K562 (cell line): ENCODE results near the gene TTC4. TPM values are rescaled to one million over a fixed set of nuclear protein-coding genes. Genes with fewer than 3 reads are reported as not detected.

Experiments used
- ATAC-seq: fragments of 200-7000 bp; cut with Tn5 transposase; 3 replicates; pipeline ENCODE4 v1.9.1; 2020; ENCODE audit warnings: moderate library complexity
- BruUV-seq: library from RNA; stranded (reverse); fragments of 400-500 nt; replicated peaks from 2 replicates; lab custom pipeline; 2021; lab: Mats Ljungman, UMichigan
- CTCF ChIA-PET: fragments of 300-600 bp; formaldehyde crosslinking; extraction: SDS; loops from one replicate; lab custom pipeline; 2021; ENCODE audit warnings: low intra/inter-chr PET ratio; lab: Yijun Ruan, JAX
- POLR2A ChIA-PET: fragments of 300-600, 350-650 bp; sonication (Branson Sonifier 250); formaldehyde crosslinking; extraction: SDS; loops from one replicate; lab custom pipeline; 2021; ENCODE audit warnings: antibody characterized with exemption, inconsistent platforms; lab: Yijun Ruan, JAX
- DNase-seq, 4 experiments: peaks; one replicate each; pipeline versions ENCODE4 v3.0.0 to v3.0.0-alpha.2; 2011 to 2018; ENCODE audit warnings: low spot score in 3 of 4, mixed read lengths in 3 of 4; ENCODE audit errors: extremely low read depth in 1 of 4
- FAIRE-seq: peaks from 2 replicates; lab custom pipeline; 2011; peaks lifted over from hg19 to GRCh38; lab: Jason Lieb, UNC
- H2AFZ ChIP-seq: 2 replicates; pipeline ENCODE4 v1.6.0; 2011; ENCODE audit warnings: low read depth, low read length, control low read depth, inconsistent platforms
- H3K27ac ChIP-seq: fragments of 200-600 bp; 3 replicates; pipeline ENCODE4 v1.8.0; 2011; ENCODE audit warnings: low read depth, mild to moderate bottlenecking, control low read depth, inconsistent platforms, low read length, moderate library complexity, mixed read lengths; ENCODE audit errors: extremely low read depth
- H3K27me3 ChIP-seq, 2 experiments: fragments of 300-600 bp in 1 of 2; 2 replicates in 1 of 2; 3 replicates in 1 of 2; pipeline versions ENCODE4 v1.6.0 to v1.8.0; 2011; ENCODE audit warnings: inconsistent platforms in 2 of 2, low read length in 2 of 2, mild to moderate bottlenecking in 1 of 2, mixed read lengths in 1 of 2, moderate library complexity in 1 of 2; ENCODE audit not compliant: control insufficient read depth in 2 of 2, insufficient read depth in 2 of 2
- H3K36me3 ChIP-seq: fragments of 300-600 bp; 3 replicates; pipeline ENCODE4 v1.8.0; 2011; ENCODE audit warnings: mild to moderate bottlenecking, low read length, inconsistent platforms; ENCODE audit not compliant: control insufficient read depth, insufficient read depth
- H3K4me1 ChIP-seq, 2 experiments: fragments of 200-600 bp in 1 of 2; replicated peaks in 1 of 2; 2 replicates in 1 of 2; 3 replicates in 1 of 2; pipeline versions ENCODE4 v1.5.1 to v1.8.0; 2011; ENCODE audit warnings: inconsistent platforms in 2 of 2, low read length in 2 of 2, mild to moderate bottlenecking in 1 of 2, mixed read lengths in 1 of 2, moderate library complexity in 1 of 2; ENCODE audit not compliant: control insufficient read depth in 2 of 2, insufficient read depth in 2 of 2
- H3K4me2 ChIP-seq: 2 replicates; pipeline ENCODE4 v1.6.1; 2011; ENCODE audit warnings: low read length, control low read depth, inconsistent platforms, mixed read lengths; ENCODE audit not compliant: insufficient read depth
- H3K4me3 ChIP-seq: fragments of 200-600 bp; sonication (generic), shearing (Covaris generic); 2 replicates; pipeline ENCODE4 v1.5.1; 2016; ENCODE audit warnings: control low read depth, inconsistent platforms
- H3K79me2 ChIP-seq: fragments of 200-600 bp; 3 replicates; pipeline ENCODE4 v1.8.0; 2011; ENCODE audit warnings: low read length, inconsistent platforms; ENCODE audit not compliant: control insufficient read depth, insufficient read depth
- H3K9ac ChIP-seq, 2 experiments: 2 replicates each; pipeline versions ENCODE4 v1.6.0 to v1.6.1; 2011; ENCODE audit warnings: low read depth in 2 of 2, low read length in 2 of 2, control low read depth in 1 of 2, inconsistent platforms in 1 of 2, mild to moderate bottlenecking in 1 of 2, mixed read lengths in 1 of 2; ENCODE audit not compliant: insufficient read depth in 1 of 2
- H3K9me1 ChIP-seq: one replicate; pipeline ENCODE4 v1.6.0; 2011; ENCODE audit warnings: inconsistent platforms, mild to moderate bottlenecking, low read length, moderate library complexity; ENCODE audit not compliant: control insufficient read depth, insufficient read depth
- H3K9me3 ChIP-seq: replicated peaks from 2 replicates; pipeline ENCODE4 v1.5.1; 2011; ENCODE audit warnings: low read depth, low read length, inconsistent platforms; ENCODE audit not compliant: control insufficient read depth, insufficient read depth
- H4K20me1 ChIP-seq: replicated peaks from 2 replicates; pipeline ENCODE4 v1.6.1; 2011; ENCODE audit warnings: low read length, inconsistent platforms, mixed read lengths; ENCODE audit not compliant: control insufficient read depth, insufficient read depth
- BCL6 ChIP-seq: fragments of 250-450 bp; sonication (Bioruptor Pico); IDR thresholded peaks from 2 replicates; pipeline ENCODE4 v1.4.0; 2020
- PHF8 ChIP-seq: fragments of 200-600 bp; sonication (generic); IDR thresholded peaks from 2 replicates; pipeline ENCODE4 v1.6.1; 2012; ENCODE audit warnings: mixed run types, mild to moderate bottlenecking, inconsistent platforms, low read length, moderate library complexity, borderline replicate concordance
- XRCC3 ChIP-seq: fragments of 450-650 bp; IDR thresholded peaks from 2 replicates; pipeline ENCODE4 v1.6.1; 2017; ENCODE audit warnings: mild to moderate bottlenecking, moderate library complexity
- ZC3H11A ChIP-seq: IDR thresholded peaks from 2 replicates; pipeline ENCODE4 v1.6.1; 2012; ENCODE audit warnings: low read depth, low read length, improper control_type of control experiment
- WGBS: fragments of 100-300 bp; shearing (Covaris generic); methylation state at CpG from one replicate; pipeline ENCODE4 v1.1.6; 2016; ENCODE audit warnings: low coverage, mixed read lengths; ENCODE audit not compliant: insufficient coverage; ENCODE audit errors: missing lambda C conversion rate; 5-methylcytosine and 5-hydroxymethylcytosine counted together
- in situ Hi-C: fragments of 300-500 bp; cut with MboI; formaldehyde crosslinking; loops from 4 replicates; pipeline ENCODE4 v1.15.0; 2018; ENCODE audit warnings: inconsistent platforms, mixed read lengths
- intact Hi-C: fragments of 100-400 bp; cut with micrococcal nuclease; formaldehyde crosslinking; loops from 2 replicates; pipeline ENCODE4 v1.14.2; 2022
- polyA plus RNA-seq, 8 experiments: library from polyadenylated mRNA; depleted of rRNA in 4 of 8; stranded (reverse) in 5 of 8; unstranded in 3 of 8; fragments of >200 nt; fragmentation: Nextera tagmentation in 2 of 8; fragmentation: Illumina TruSeq in 1 of 8; extraction: Ambion mirVana in 2 of 8; extraction: Trizol in 1 of 8; gene quantifications; 2 replicates each; pipeline versions ENCODE4 v1.2.1 to v1.2.3, GENCODE V29; 2011 to 2014; ENCODE audit warnings: inconsistent platforms in 1 of 8, missing spikeins in 1 of 8
- total RNA-seq, 7 experiments: library from RNA; depleted of rRNA in 6 of 7; stranded (reverse); fragments of >200 nt in 6 of 7; fragmentation: Illumina TruSeq in 2 of 7; extraction: Trizol in 2 of 7; gene quantifications; 2 replicates each; pipeline versions ENCODE4 v1.2.1 to v1.2.3, GENCODE V29; 2011 to 2021; ENCODE audit warnings: low replicate concordance in 1 of 7
- TF ChIP-seq, protein P1 (sequence below): fragments of 250-450 bp; sonication (Bioruptor Pico); IDR thresholded peaks from 2 replicates; pipeline ENCODE4 v1.5.1; 2021; ENCODE audit warnings: mild to moderate bottlenecking
- TF ChIP-seq, protein P2 (sequence below): fragments of 250-450 bp; sonication (Bioruptor Pico); IDR thresholded peaks from 2 replicates; pipeline ENCODE4 v1.4.0; 2020; ENCODE audit warnings: mild to moderate bottlenecking, moderate library complexity

Gene TTC4
- total and polyA plus RNA-seq, 9 of the 15 experiments (the other 6 are each of a cell fraction or from before 2014, with no cell fraction given) = 36.3 to 111 (median 54.1) TPM

DNA sequence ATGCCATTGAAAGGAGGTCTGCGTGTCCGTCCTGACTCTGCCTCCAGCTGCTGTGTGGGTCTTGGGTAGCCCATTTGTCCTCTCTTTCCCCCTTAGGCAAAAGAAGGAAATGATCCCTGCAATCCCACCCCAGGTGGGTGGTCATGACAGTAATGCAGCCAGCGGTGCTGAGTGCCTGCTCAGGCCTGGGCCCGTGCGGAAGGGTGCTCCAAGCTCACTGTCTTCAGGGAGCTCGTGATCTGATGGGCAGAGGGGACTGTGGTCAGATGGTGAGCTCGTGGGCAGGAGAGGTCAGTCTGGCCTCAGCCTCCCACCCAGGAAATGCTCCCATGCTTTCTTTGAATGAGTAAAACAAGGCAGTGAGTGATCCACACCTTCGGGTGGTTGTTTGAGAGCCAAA lies 35.3 kb upstream of the TTC4 start:
- intact Hi-C loops = no loop called here
- Histone ChIP-seq H4K20me1 (no peaks in the 10 kb centered on the region), H3K4me3 (no peak overlapping the region), H3K9me1 (no peaks in the 10 kb centered on the region), H3K79me2 (no peaks in the 10 kb centered on the region), H3K4me1 (no peaks in the 10 kb centered on the region), H3K36me3 (no peaks in the 10 kb centered on the region), H3K27ac (no peak overlapping the region)
- in situ Hi-C loops = loop anchor here (10.0 kb wide), 1 partner anchor 314 kb away; the partner anchor contains the start of gene BSND
- DNase-seq = no peak
- ATAC-seq = no peak
- POLR2A ChIA-PET = no interaction called here
- TF ChIP-seq, protein P1, sequence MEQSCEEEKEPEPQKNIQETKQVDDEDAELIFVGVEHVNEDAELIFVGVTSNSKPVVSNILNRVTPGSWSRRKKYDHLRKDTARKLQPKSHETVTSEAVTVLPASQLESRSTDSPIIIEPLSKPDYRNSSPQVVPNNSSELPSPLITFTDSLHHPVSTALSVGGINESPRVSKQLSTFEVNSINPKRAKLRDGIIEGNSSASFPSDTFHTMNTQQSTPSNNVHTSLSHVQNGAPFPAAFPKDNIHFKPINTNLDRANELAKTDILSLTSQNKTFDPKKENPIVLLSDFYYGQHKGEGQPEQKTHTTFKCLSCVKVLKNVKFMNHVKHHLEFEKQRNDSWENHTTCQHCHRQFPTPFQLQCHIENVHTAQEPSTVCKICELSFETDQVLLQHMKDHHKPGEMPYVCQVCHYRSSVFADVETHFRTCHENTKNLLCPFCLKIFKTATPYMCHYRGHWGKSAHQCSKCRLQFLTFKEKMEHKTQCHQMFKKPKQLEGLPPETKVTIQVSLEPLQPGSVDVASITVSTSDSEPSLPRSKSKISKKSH (CRISPR knock-in tag) = no peak
- TF ChIP-seq ZC3H11A (no peak), BCL6 (CRISPR knock-in tag) (no peak), PHF8 (no peak), XRCC3 (no peak)
- TF ChIP-seq, protein P2, sequence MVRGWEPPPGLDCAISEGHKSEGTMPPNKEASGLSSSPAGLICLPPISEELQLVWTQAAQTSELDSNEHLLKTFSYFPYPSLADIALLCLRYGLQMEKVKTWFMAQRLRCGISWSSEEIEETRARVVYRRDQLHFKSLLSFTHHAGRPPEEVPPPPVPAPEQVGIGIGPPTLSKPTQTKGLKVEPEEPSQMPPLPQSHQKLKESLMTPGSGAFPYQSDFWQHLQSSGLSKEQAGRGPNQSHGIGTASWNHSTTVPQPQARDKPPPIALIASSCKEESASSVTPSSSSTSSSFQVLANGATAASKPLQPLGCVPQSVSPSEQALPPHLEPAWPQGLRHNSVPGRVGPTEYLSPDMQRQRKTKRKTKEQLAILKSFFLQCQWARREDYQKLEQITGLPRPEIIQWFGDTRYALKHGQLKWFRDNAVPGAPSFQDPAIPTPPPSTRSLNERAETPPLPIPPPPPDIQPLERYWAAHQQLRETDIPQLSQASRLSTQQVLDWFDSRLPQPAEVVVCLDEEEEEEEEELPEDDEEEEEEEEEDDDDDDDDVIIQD (CRISPR knock-in tag) = no peak
- TF ChIP-seq, all 486 proteins: peak for 0
- no peak for FAIRE-seq
- CTCF ChIA-PET = no interaction called here
- H3K9ac ChIP-seq = 0 out of 4 replicates have a peak overlapping the region, but pooled peaks of 1 of the 2 experiments have one; percentile 37
- H2AFZ ChIP-seq = no peak overlapping the region
- H3K9me3 ChIP-seq = no peaks in the 10 kb centered on the region
- 4% methylated on average over 8 of the region's 8 CpGs for WGBS
- peaks cover 40 to 60% of the 10 kb centered on the region in 2 experiments for H3K27me3 ChIP-seq
- H3K4me2 ChIP-seq = no peak overlapping the region
- BruUV-seq = no TSS peak
